Cardiac muscle cell (in vitro differentiated cells and primary cell): ENCODE data around the gene CDKN2C. TPM values are rescaled to one million over a fixed set of nuclear protein-coding genes. Genes with fewer than 3 reads are reported as not detected.
"Not testable (repeated sequence)": the region's sequence is repeated elsewhere in the genome, so short reads cannot be mapped to it uniquely, and the experiment has no call there.

Experiments used
- DNase-seq, 2 donors: peaks; one replicate each; pipeline versions ENCODE4 v3.0.0 to v3.0.0-alpha.2; 2010 to 2017; ENCODE audit warnings: low read depth in 1 of 2, low spot score in 1 of 2
- H3K27ac ChIP-seq: fragments of 200-600 bp; sonication (generic); 2 replicates; pipeline ENCODE4 v1.5.1; 2016
- H3K27me3 ChIP-seq: fragments of 200-600 bp; sonication (generic); 2 replicates; pipeline ENCODE4 v1.6.0; 2016; ENCODE audit warnings: control low read depth
- H3K36me3 ChIP-seq: fragments of 200-600 bp; sonication (generic); 2 replicates; pipeline ENCODE4 v1.5.1; 2016; ENCODE audit warnings: control low read depth
- H3K4me1 ChIP-seq: fragments of 200-600 bp; sonication (generic); 2 replicates; pipeline ENCODE4 v1.8.1; 2017; ENCODE audit warnings: low read depth, mild to moderate bottlenecking, mixed run types
- H3K4me3 ChIP-seq: fragments of 200-600 bp; sonication (generic); 2 replicates; pipeline ENCODE4 v1.5.1; 2016; ENCODE audit warnings: mild to moderate bottlenecking
- H3K9me3 ChIP-seq: fragments of 200-600 bp; sonication (generic); 2 replicates; pipeline ENCODE4 v1.5.1; 2017; ENCODE audit warnings: low read depth, mild to moderate bottlenecking, control low read depth
- polyA plus RNA-seq: library from polyadenylated mRNA; unstranded; fragments of >200 nt; fragmentation: Nextera tagmentation; extraction: Ambion mirVana; gene quantifications from 2 replicates; pipeline ENCODE4 v1.2.1, GENCODE V29; 2016
- total RNA-seq: library from RNA; depleted of rRNA; stranded (reverse); fragments of >200 nt; gene quantifications from 2 replicates; pipeline ENCODE4 v1.2.3, GENCODE V29; 2016
- TF ChIP-seq, protein P1 (sequence below): IDR thresholded peaks from 2 replicates; pipeline ENCODE4 v1.5.1; 2012; ENCODE audit warnings: low read depth, mild to moderate bottlenecking, low read length

The CDKN2C gene
- total and polyA plus RNA-seq, 2 experiments from 2014 or later: 0.54 to 5.5 TPM

DNA sequence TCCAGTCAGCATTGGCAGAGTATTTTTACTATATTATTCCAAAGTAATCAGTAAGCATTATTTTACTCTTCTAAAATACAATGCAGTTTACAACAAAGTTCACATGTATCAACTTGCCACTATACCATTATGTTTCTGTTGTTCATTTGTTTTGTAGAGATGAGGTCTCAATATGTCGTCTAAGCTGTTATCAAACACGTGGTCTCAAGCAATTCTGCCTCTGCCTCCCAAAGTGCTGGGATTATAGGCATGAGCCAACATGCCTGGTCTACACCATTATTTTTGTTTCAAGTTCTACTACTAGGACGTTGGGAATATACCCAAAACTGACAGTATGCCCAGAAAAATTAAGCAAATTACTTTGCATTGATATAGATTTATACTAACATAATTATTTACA is 29.8 kb upstream of the CDKN2C start:
- TF ChIP-seq, protein P1, sequence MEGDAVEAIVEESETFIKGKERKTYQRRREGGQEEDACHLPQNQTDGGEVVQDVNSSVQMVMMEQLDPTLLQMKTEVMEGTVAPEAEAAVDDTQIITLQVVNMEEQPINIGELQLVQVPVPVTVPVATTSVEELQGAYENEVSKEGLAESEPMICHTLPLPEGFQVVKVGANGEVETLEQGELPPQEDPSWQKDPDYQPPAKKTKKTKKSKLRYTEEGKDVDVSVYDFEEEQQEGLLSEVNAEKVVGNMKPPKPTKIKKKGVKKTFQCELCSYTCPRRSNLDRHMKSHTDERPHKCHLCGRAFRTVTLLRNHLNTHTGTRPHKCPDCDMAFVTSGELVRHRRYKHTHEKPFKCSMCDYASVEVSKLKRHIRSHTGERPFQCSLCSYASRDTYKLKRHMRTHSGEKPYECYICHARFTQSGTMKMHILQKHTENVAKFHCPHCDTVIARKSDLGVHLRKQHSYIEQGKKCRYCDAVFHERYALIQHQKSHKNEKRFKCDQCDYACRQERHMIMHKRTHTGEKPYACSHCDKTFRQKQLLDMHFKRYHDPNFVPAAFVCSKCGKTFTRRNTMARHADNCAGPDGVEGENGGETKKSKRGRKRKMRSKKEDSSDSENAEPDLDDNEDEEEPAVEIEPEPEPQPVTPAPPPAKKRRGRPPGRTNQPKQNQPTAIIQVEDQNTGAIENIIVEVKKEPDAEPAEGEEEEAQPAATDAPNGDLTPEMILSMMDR: no peak
- no peaks in the 10 kb centered on the region for H3K4me1 ChIP-seq
- H3K4me3 ChIP-seq: no peak overlapping the region
- H3K9me3 ChIP-seq: no peaks in the 10 kb centered on the region
- no peaks in the 10 kb centered on the region for H3K36me3 ChIP-seq
- H3K27me3 ChIP-seq: no peaks in the 10 kb centered on the region
- DNase-seq: no peak
- no peak overlapping the region for H3K27ac ChIP-seq

DNA sequence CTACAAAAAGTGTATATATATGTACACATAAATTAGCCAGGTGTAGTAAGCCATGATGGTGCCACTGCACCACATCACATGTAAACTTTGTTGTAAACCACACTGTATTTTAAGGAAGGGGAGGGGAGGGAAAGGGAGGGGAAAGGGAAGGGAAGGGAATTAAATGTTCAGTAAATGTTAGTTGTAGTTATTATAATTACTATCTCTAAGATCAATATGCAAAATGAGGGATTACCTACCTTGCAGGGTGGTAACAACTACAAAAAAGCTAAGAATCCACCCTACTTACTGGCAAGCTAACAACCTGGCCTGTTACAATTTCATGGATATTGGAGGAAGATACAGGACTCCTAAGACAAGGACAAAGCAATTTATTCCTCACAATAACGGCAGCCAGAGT is 27.7 kb upstream of the CDKN2C start:
- Histone ChIP-seq H3K4me1 (no peaks in the 10 kb centered on the region), H3K27me3 (no peaks in the 10 kb centered on the region), H3K4me3 (no peak overlapping the region), H3K27ac (no peak overlapping the region), H3K9me3 (no peaks in the 10 kb centered on the region), H3K36me3 (no peaks in the 10 kb centered on the region)
- TF ChIP-seq, protein P1: no peak
- no peak for DNase-seq

DNA sequence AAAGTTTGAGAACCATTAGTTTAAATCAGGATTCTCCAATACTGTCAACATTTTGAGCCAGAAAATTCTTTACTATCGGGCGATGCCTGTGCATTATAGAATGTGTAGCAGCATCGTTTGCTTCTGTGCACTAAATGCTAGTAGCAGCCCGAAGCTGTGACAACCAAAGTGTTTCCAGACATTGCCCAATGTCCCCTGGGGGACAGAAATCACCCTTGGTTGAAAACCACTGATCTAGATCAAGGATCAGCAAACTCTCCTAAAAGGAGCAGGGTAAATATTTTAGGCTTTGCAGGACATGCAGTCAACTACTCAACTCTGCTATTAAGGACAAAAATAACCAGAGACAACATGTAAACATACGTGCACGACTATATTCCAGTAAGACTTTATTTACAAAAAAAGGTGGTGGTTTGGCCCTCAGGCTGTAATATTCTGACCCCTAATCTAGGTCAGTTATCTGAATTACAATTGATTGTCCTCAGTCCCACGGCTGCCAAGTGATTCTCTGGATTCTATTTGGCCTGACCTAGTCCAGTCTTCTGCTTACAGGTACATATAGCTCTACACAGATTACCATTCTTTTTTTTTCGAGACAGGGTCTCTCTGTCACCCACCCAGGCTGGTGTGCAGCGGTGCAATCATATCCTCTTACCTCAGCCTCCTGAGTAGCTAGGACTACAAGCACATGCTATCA is 20.6 kb upstream of the CDKN2C start:
- no peaks in the 10 kb centered on the region for H3K4me1 ChIP-seq
- no peaks in the 10 kb centered on the region for H3K27me3 ChIP-seq
- H3K9me3 ChIP-seq: no peaks in the 10 kb centered on the region
- no peak for DNase-seq
- TF ChIP-seq, protein P1: no peak
- H3K36me3 ChIP-seq: no peaks in the 10 kb centered on the region
- no peak overlapping the region for H3K4me3 ChIP-seq
- no peak overlapping the region for H3K27ac ChIP-seq

DNA sequence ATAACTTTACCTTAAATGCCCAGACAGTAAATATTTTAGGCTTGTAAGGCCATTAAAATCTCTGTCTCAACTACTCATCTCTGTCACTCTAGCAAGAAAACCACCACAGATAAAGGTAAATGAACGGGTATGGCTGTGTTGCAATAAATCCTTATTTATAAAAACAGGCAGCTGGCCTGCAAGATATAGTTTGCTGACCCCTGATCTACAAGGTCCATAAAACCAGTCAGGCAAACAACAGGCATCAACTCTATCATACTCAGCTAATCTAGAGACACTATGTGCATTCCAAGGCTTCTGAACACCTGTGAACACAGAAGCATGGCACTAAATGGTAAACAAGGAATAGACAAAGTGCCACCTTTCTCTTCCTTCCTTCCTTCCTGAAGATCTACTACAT is 19.6 kb upstream of the CDKN2C start:
- no peaks in the 10 kb centered on the region for H3K4me1 ChIP-seq
- no peak overlapping the region for H3K4me3 ChIP-seq
- DNase-seq: no peak
- no peaks in the 10 kb centered on the region for H3K36me3 ChIP-seq
- no peaks in the 10 kb centered on the region for H3K27me3 ChIP-seq
- no peaks in the 10 kb centered on the region for H3K9me3 ChIP-seq
- TF ChIP-seq, protein P1: no peak
- no peak overlapping the region for H3K27ac ChIP-seq

DNA sequence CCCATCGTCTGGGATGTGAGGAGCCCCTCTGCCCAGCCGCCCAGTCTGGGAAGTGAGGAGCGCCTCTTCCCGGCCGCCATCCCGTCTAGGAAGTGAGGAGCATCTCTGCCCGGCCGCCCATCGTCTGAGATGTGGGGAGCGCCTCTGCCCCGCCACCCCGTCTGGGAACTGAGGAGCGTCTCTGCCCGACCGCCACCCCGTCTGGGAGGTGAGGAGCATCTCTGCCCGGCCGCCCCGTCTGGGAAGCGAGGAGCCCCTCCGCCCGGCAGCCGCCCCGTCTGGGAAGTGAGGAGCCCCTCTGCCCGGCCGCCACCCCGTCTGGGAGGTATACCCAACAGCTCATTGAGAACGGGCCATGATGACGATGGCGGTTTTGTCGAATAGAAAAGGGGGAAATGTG is 17.5 kb upstream of the CDKN2C start:
- H3K4me3 ChIP-seq, H3K4me1 ChIP-seq, H3K27me3 ChIP-seq, H3K36me3 ChIP-seq, H3K9me3 ChIP-seq, DNase-seq, H3K27ac ChIP-seq: not testable (repeated sequence)

DNA sequence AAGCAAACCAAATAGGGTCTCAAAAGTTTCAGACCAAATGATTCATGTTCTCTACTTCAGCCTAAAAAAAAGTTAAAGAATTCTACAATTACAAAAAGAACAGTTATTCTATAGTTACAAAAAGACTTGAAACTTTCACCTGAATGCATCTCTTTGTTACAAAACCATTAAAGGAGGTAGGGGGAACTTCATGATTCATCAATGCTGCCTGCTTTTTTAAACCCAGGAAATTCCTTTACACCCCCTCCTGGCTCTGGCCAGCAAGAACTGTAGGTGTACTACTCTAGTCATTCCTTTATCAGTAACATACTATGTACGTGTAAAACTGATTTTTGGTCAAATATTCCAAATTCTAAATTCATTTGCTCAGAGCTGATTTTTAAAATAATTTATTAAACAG is 14.9 kb upstream of the CDKN2C start:
- Histone ChIP-seq H3K27ac (no peak overlapping the region), H3K4me3 (no peak overlapping the region), H3K36me3 (no peaks in the 10 kb centered on the region), H3K4me1 (peaks cover 3% of the 10 kb centered on the region), H3K27me3 (no peaks in the 10 kb centered on the region), H3K9me3 (no peaks in the 10 kb centered on the region)
- DNase-seq: no peak
- TF ChIP-seq, protein P1: no peak
